Neural progenitor cell (in vitro differentiated cells): ENCODE data around the gene PFDN4. TPM values are rescaled to one million over a fixed set of nuclear protein-coding genes. Genes with fewer than 3 reads are reported as not detected.

Experiments used
- DNase-seq: peaks from one replicate; pipeline ENCODE4 v3.0.0-alpha.2; 2016; ENCODE audit warnings: low spot score
- H2AFZ ChIP-seq: fragments of 200-600 bp; sonication (generic); replicated peaks from 2 replicates; pipeline ENCODE4 v1.6.1; 2016; ENCODE audit warnings: antibody characterized with exemption
- H3F3A ChIP-seq: fragments of 200-600 bp; sonication (generic); 2 replicates; pipeline ENCODE4 v1.6.1; 2016; ENCODE audit warnings: antibody characterized with exemption, low read depth
- H3K27ac ChIP-seq: fragments of 200-600 bp; sonication (generic); 2 replicates; pipeline ENCODE4 v1.5.1; 2016; ENCODE audit warnings: mild to moderate bottlenecking
- H3K27me3 ChIP-seq: fragments of 200-600 bp; sonication (generic); 2 replicates; pipeline ENCODE4 v1.6.1; 2016; ENCODE audit warnings: mild to moderate bottlenecking, moderate library complexity
- H3K36me3 ChIP-seq: fragments of 200-600 bp; sonication (generic); 2 replicates; pipeline ENCODE4 v1.5.1; 2016
- H3K4me1 ChIP-seq: fragments of 200-600 bp; sonication (generic); 2 replicates; pipeline ENCODE4 v1.6.1; 2016; ENCODE audit warnings: mixed run types
- H3K4me2 ChIP-seq: fragments of 200-600 bp; sonication (generic); 2 replicates; pipeline ENCODE4 v1.6.1; 2016
- H3K4me3 ChIP-seq: fragments of 200-600 bp; sonication (generic); 2 replicates; pipeline ENCODE4 v1.5.1; 2016
- H3K79me2 ChIP-seq: fragments of 200-600 bp; sonication (generic); 2 replicates; pipeline ENCODE4 v1.6.1; 2016; ENCODE audit warnings: low read depth
- H3K9ac ChIP-seq: fragments of 200-600 bp; sonication (generic); 2 replicates; pipeline ENCODE4 v1.6.1; 2016
- H3K9me3 ChIP-seq: fragments of 200-600 bp; sonication (generic); 2 replicates; pipeline ENCODE4 v1.5.1; 2016; ENCODE audit warnings: low read depth
- H4K20me1 ChIP-seq: fragments of 200-600 bp; sonication (generic); 2 replicates; pipeline ENCODE4 v1.6.1; 2016; ENCODE audit warnings: low read depth
- H3K27ac Mint-ChIP-seq: 3 replicates; pipeline ENCODE4 v1.8.0; 2021; ENCODE audit warnings: mixed read lengths
- H3K27me3 Mint-ChIP-seq: 2 replicates; pipeline ENCODE4 v1.8.0; 2022; ENCODE audit warnings: low read depth, mild to moderate bottlenecking, inconsistent platforms, moderate library complexity, mixed read lengths; ENCODE audit not compliant: insufficient read depth
- H3K36me3 Mint-ChIP-seq: 3 replicates; pipeline ENCODE4 v1.8.0; 2021; ENCODE audit warnings: mixed read lengths
- H3K4me1 Mint-ChIP-seq: 3 replicates; pipeline ENCODE4 v1.8.0; 2021; ENCODE audit warnings: mixed read lengths
- H3K4me3 Mint-ChIP-seq: 3 replicates; pipeline ENCODE4 v1.8.0; 2021; ENCODE audit warnings: mild to moderate bottlenecking, moderate library complexity, mixed read lengths
- H3K9me3 Mint-ChIP-seq: 3 replicates; pipeline ENCODE4 v1.8.0; 2020; ENCODE audit warnings: mixed read lengths
- EZH2 ChIP-seq: fragments of 200-600 bp; sonication (generic); IDR thresholded peaks from 2 replicates; pipeline ENCODE4 v1.6.1; 2017; ENCODE audit warnings: antibody characterized with exemption, mild to moderate bottlenecking, moderate library complexity
- EZH2phosphoT487 ChIP-seq: fragments of 200-600 bp; sonication (generic); IDR thresholded peaks from 2 replicates; pipeline ENCODE4 v1.6.1; 2017; ENCODE audit warnings: antibody characterized with exemption
- total RNA-seq: library from RNA; depleted of rRNA; stranded (reverse); fragments of >200 nt; gene quantifications from 2 replicates; pipeline ENCODE4 v1.2.3, GENCODE V29; 2015; ENCODE audit warnings: low replicate concordance
- TF ChIP-seq, protein P1 (sequence below): fragments of 200-600 bp; sonication (generic); IDR thresholded peaks from 2 replicates; pipeline ENCODE4 v1.5.1; 2017; ENCODE audit warnings: antibody characterized with exemption, mild to moderate bottlenecking

The PFDN4 gene
- total RNA-seq, 1 donor from 2014 or later: 597 TPM

DNA sequence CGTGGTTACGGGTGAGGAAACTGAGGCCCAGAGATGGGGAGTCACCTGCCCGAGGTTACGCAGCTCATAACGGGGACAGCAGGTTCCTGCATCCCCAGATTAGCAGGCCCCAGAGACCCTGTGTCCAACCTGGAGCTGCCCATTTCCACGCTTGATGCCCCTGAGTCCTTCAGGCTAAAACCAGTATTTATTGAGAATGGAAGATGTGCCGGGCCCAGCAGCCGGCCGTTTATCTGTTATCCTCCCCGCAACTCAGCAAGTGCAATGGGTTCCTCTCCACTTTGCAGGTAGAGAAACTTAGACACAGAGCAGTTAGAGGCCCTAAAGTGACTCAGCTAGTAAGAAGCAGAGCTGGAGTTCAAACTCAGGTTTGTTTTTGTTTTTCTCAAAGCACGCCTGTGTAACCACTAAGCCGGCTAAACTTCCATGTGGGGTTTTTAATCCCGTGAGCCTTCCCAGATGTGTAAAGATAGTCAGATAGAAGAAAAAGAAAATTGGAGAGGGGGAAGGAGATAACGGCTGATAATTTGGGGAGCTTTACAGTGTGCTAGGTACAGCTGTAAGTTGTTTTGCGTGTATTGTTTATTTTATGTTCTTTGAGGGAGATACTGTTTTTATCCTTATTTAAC is 775 bp downstream of the PFDN4 start:
- H3K27ac ChIP-seq: peak overlapping the region; percentile 100
- Mint-ChIP-seq H3K4me1 (peaks cover 17% of the 10 kb centered on the region), H3K36me3 (peaks cover 25% of the 10 kb centered on the region), H3K27me3 (peaks cover 2% of the 10 kb centered on the region), H3K9me3 (peaks cover 2% of the 10 kb centered on the region), H3K27ac (peak overlapping the region; percentile 79), H3K4me3 (peak overlapping the region; percentile 91)
- H3F3A ChIP-seq: no peaks in the 10 kb centered on the region
- H3K4me3 ChIP-seq: peak overlapping the region; percentile 99
- peak; percentile 38 for DNase-seq
- peaks cover 22% of the 10 kb centered on the region for H4K20me1 ChIP-seq
- TF ChIP-seq, protein P1, sequence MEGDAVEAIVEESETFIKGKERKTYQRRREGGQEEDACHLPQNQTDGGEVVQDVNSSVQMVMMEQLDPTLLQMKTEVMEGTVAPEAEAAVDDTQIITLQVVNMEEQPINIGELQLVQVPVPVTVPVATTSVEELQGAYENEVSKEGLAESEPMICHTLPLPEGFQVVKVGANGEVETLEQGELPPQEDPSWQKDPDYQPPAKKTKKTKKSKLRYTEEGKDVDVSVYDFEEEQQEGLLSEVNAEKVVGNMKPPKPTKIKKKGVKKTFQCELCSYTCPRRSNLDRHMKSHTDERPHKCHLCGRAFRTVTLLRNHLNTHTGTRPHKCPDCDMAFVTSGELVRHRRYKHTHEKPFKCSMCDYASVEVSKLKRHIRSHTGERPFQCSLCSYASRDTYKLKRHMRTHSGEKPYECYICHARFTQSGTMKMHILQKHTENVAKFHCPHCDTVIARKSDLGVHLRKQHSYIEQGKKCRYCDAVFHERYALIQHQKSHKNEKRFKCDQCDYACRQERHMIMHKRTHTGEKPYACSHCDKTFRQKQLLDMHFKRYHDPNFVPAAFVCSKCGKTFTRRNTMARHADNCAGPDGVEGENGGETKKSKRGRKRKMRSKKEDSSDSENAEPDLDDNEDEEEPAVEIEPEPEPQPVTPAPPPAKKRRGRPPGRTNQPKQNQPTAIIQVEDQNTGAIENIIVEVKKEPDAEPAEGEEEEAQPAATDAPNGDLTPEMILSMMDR: no peak
- peaks cover 11% of the 10 kb centered on the region for H3K4me1 ChIP-seq
- no peaks in the 10 kb centered on the region for H3K36me3 ChIP-seq
- no peaks in the 10 kb centered on the region for H3K9me3 ChIP-seq
- peak overlapping the region; percentile 100 for H3K9ac ChIP-seq
- H2AFZ ChIP-seq: peak overlapping the region; percentile 100
- no peaks in the 10 kb centered on the region for H3K27me3 ChIP-seq
- peaks cover 58% of the 10 kb centered on the region for H3K79me2 ChIP-seq
- H3K4me2 ChIP-seq: peak overlapping the region; percentile 88

DNA sequence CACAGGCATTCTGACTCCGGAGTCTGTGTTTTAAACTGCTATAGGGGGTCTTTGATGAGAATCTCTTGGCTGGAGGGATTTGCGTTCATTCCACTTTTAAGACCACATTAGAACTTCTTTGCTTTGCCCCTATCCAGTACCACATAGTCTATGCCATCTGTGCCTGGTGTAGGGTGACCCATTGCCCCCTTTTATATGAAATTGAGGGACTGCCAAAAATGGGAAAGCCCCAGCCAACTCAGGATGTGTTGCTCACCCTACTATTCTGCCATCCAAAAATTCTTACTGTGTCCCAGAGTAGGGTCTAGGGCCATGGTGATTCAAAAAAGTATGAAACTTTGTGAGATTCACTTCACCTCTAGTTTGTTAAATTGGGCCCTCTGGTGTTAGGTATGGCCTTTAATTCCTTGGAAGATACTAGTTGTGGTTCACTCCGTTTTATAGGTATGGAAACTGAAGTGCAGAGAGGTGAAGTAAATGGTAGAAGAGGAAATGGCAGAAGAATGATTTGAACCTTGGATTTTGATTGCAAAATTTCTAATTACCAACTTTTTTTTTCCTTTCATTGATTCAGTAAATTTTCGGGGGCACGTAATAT is 1.4 kb downstream of the PFDN4 start:
- no peak for TF ChIP-seq EZH2phosphoT487
- TF ChIP-seq, protein P1: peak; percentile 19
- H3K4me1 Mint-ChIP-seq: peaks cover 17% of the 10 kb centered on the region
- H3K27ac Mint-ChIP-seq: no peak overlapping the region
- Histone ChIP-seq H3K27me3 (no peaks in the 10 kb centered on the region), H3K4me1 (peaks cover 11% of the 10 kb centered on the region), H3K4me2 (peak overlapping the region; percentile 88), H3K9me3 (no peaks in the 10 kb centered on the region), H3F3A (no peaks in the 10 kb centered on the region), H3K9ac (peak overlapping the region; percentile 100), H3K79me2 (peaks cover 65% of the 10 kb centered on the region), H3K4me3 (peak overlapping the region; percentile 99), H4K20me1 (peaks cover 22% of the 10 kb centered on the region), H3K27ac (no peak overlapping the region), H2AFZ (no peak overlapping the region), H3K36me3 (no peaks in the 10 kb centered on the region)
- peaks cover 27% of the 10 kb centered on the region for H3K36me3 Mint-ChIP-seq
- DNase-seq: no peak
- H3K4me3 Mint-ChIP-seq: peak overlapping the region; percentile 91
- peaks cover 2% of the 10 kb centered on the region for H3K27me3 Mint-ChIP-seq
- H3K9me3 Mint-ChIP-seq: peaks cover 2% of the 10 kb centered on the region

DNA sequence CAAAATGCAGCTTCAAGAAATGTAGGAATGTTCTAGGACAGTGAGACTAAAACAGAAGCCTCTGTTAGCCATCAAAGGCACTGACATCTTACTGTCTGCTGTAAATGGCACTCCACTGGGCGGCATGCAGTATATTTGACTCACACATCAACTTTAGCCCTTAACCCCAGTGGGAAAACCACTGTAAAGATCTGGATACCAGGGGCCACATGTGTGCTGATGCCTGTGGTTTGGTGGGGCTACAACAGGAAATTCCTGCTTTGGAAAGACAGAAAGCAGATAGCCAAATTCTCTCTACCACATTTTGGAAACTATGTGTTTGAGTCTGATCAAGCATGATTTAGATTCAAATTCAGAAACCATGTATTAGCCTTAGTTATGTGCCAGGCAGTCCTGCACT is 4.3 kb downstream of the PFDN4 start:
- Histone ChIP-seq H3K9me3 (no peaks in the 10 kb centered on the region), H3K4me2 (no peak overlapping the region), H4K20me1 (peaks cover 22% of the 10 kb centered on the region), H3K4me1 (peaks cover 11% of the 10 kb centered on the region), H3K9ac (no peak overlapping the region), H3K79me2 (peaks cover 84% of the 10 kb centered on the region), H3K4me3 (no peak overlapping the region), H3F3A (no peaks in the 10 kb centered on the region), H3K27ac (no peak overlapping the region), H3K27me3 (no peaks in the 10 kb centered on the region), H2AFZ (no peak overlapping the region), H3K36me3 (peaks cover 8% of the 10 kb centered on the region)
- Mint-ChIP-seq H3K36me3 (peaks cover 51% of the 10 kb centered on the region), H3K27me3 (peaks cover 2% of the 10 kb centered on the region), H3K4me3 (no peak overlapping the region), H3K9me3 (peaks cover 2% of the 10 kb centered on the region), H3K27ac (no peak overlapping the region), H3K4me1 (peaks cover 15% of the 10 kb centered on the region)
- no peak for DNase-seq
- TF ChIP-seq, protein P1: no peak
- TF ChIP-seq EZH2 (no peak), EZH2phosphoT487 (no peak)
